Keratinocyte (primary cell): ENCODE data around the gene CCDC85C. TPM values are rescaled to one million over a fixed set of nuclear protein-coding genes. Genes with fewer than 3 reads are reported as not detected.

Experiments
- DNase-seq: peaks from one replicate; pipeline ENCODE4 v3.0.0-alpha.2; 2011; ENCODE audit warnings: low read depth, missing footprints, low spot score
- FAIRE-seq: peaks from 2 replicates; lab custom pipeline; 2011; peaks lifted over from hg19 to GRCh38; lab: Jason Lieb, UNC
- H2AFZ ChIP-seq: 2 replicates; pipeline ENCODE4 v1.6.0; 2012; ENCODE audit warnings: low read length, control low read depth, inconsistent platforms; ENCODE audit not compliant: control insufficient read depth
- H3K27ac ChIP-seq: 2 replicates; pipeline ENCODE4 v1.5.1; 2011; ENCODE audit warnings: low read length; ENCODE audit not compliant: control insufficient read depth, insufficient read depth
- H3K27me3 ChIP-seq: 3 replicates; pipeline ENCODE4 v1.6.0; 2011; ENCODE audit warnings: low read length; ENCODE audit not compliant: control insufficient read depth, insufficient read depth; ENCODE audit errors: extremely low read depth
- H3K36me3 ChIP-seq, 2 experiments: 2 replicates in 1 of 2; 3 replicates in 1 of 2; pipeline ENCODE4 v1.5.1; 2011; ENCODE audit warnings: low read length in 2 of 2, mild to moderate bottlenecking in 1 of 2; ENCODE audit not compliant: control insufficient read depth in 2 of 2, insufficient read depth in 2 of 2; ENCODE audit errors: extremely low read depth in 1 of 2
- H3K4me1 ChIP-seq: 3 replicates; pipeline ENCODE4 v1.5.1; 2011; ENCODE audit warnings: low read length; ENCODE audit not compliant: control insufficient read depth, insufficient read depth; ENCODE audit errors: extremely low read depth
- H3K4me2 ChIP-seq: 3 replicates; pipeline ENCODE4 v1.6.0; 2011; ENCODE audit warnings: low read depth, low read length; ENCODE audit not compliant: control insufficient read depth, insufficient read depth; ENCODE audit errors: extremely low read depth
- H3K4me3 ChIP-seq, 3 experiments: fragments of 200-600 bp in 1 of 3; sonication (generic) in 1 of 3; 2 replicates in 2 of 3; 3 replicates in 1 of 3; pipeline ENCODE4 v1.5.1; 2011 to 2016; ENCODE audit warnings: low read length in 3 of 3, mild to moderate bottlenecking in 3 of 3, control low read depth in 2 of 3, inconsistent platforms in 1 of 3, low read depth in 1 of 3, mixed read lengths in 1 of 3, mixed run types in 1 of 3, moderate library complexity in 1 of 3; ENCODE audit not compliant: control insufficient read depth in 2 of 3, insufficient read depth in 2 of 3; ENCODE audit errors: extremely low read depth in 1 of 3
- H3K79me2 ChIP-seq: 2 replicates; pipeline ENCODE4 v1.6.0; 2012; ENCODE audit warnings: low read length; ENCODE audit not compliant: control insufficient read depth, insufficient read depth
- H3K9ac ChIP-seq: 3 replicates; pipeline ENCODE4 v1.6.0; 2011; ENCODE audit warnings: low read length; ENCODE audit not compliant: control insufficient read depth, insufficient read depth; ENCODE audit errors: extremely low read depth
- H3K9me1 ChIP-seq: 3 replicates; pipeline ENCODE4 v1.6.0; 2011; ENCODE audit warnings: low read length; ENCODE audit not compliant: control insufficient read depth, insufficient read depth; ENCODE audit errors: extremely low read depth
- H3K9me3 ChIP-seq: 2 replicates; pipeline ENCODE4 v1.5.1; 2012; ENCODE audit warnings: low read depth, low read length; ENCODE audit not compliant: control insufficient read depth
- H4K20me1 ChIP-seq: 3 replicates; pipeline ENCODE4 v1.6.0; 2011; ENCODE audit warnings: low read length; ENCODE audit not compliant: control insufficient read depth, insufficient read depth; ENCODE audit errors: extremely low read depth
- CTCF ChIP-seq, 3 experiments: IDR thresholded peaks in 1 of 3; conservative IDR thresholded peaks in 1 of 3; optimal IDR thresholded peaks in 1 of 3; 2 replicates in 2 of 3; 3 replicates in 1 of 3; pipeline versions ENCODE3 to v1.5.1; 2011; ENCODE audit warnings: low read length in 3 of 3, mild to moderate bottlenecking in 3 of 3, moderate library complexity in 2 of 3, control low read depth in 1 of 3, inconsistent platforms in 1 of 3; ENCODE audit not compliant: insufficient read depth in 2 of 3; ENCODE audit errors: extremely low read depth in 1 of 3
- EZH2 ChIP-seq: IDR thresholded peaks from one replicate; pipeline ENCODE4 v1.6.1; 2012; ENCODE audit warnings: inconsistent platforms, mild to moderate bottlenecking, low read length, moderate library complexity
- dilution Hi-C: fragments of 300-500 bp; cut with MboI; formaldehyde crosslinking; loops from one replicate; pipeline ENCODE4 v1.7.0; 2020; ENCODE audit warnings: low sequenced_read_pairs; ENCODE audit not compliant: extremely low pct_ligation_motif_present
- polyA plus RNA-seq, 5 experiments: library from polyadenylated mRNA; depleted of rRNA in 3 of 5; stranded (reverse) in 3 of 5; stranded (forward) in 1 of 5; unstranded in 1 of 5; fragments of >200 nt; gene quantifications; 1 replicate in 1 of 5; 2 replicates in 3 of 5; 3 replicates in 1 of 5; pipeline versions ENCODE4 v1.2.1 to v1.2.3, GENCODE V29; 2011 to 2012; ENCODE audit warnings: missing spikeins in 2 of 5, low read depth in 1 of 5, low replicate concordance in 1 of 5

CCDC85C gene
- polyA plus RNA-seq, 1 donor (not counting 4 experiments of a cell fraction or from before 2014, with no cell fraction given) = 13.2 TPM

- H3K4me1 ChIP-seq = no peaks in the 10 kb centered on the region
- H3K27ac ChIP-seq = no peak overlapping the region
- no peak overlapping the region for H2AFZ ChIP-seq
- H3K27me3 ChIP-seq = no peaks in the 10 kb centered on the region
- no peak for FAIRE-seq
- peaks cover 44 to 52% of the 10 kb centered on the region in 2 experiments for H3K36me3 ChIP-seq
- no peak overlapping the region for H3K4me2 ChIP-seq
- no peak overlapping the region for H3K9ac ChIP-seq
- H3K9me3 ChIP-seq = no peaks in the 10 kb centered on the region
- TF ChIP-seq EZH2 = no peak
- no peak for TF ChIP-seq CTCF (optimal IDR thresholded peaks at IDR 0.05 in 1 of 3, IDR thresholded peaks at IDR 0.05 in 1 of 3, conservative IDR thresholded peaks at IDR 0.05 in 1 of 3; ENCODE audit: extremely low read depth in 1 of 3, insufficient read depth in 2 of 3, low read length in 3 of 3)
- DNase-seq = no peak
- H4K20me1 ChIP-seq = peaks cover under 1% of the 10 kb centered on the region
- H3K4me3 ChIP-seq = no peak overlapping the region
- H3K9me1 ChIP-seq = no peaks in the 10 kb centered on the region
- dilution Hi-C loops = no loop called here
- peaks cover 4% of the 10 kb centered on the region for H3K79me2 ChIP-seq
Observed at GRCh38 chr14:99502989-99503421, 101.0 kb downstream of the CCDC85C start.

GRCh38 chr14:99497894-99498293 is 106.1 kb downstream of the CCDC85C start:
- Histone ChIP-seq H3K79me2 (peaks cover 26% of the 10 kb centered on the region), H3K36me3 (peaks cover 30 to 55% of the 10 kb centered on the region in 2 experiments)
- FAIRE-seq = no peak

More at GRCh38 chr14:99497894-99498293, 106.1 kb downstream of the CCDC85C start:
- H3K9ac ChIP-seq = no peak overlapping the region
- DNase-seq = no peak
- H3K9me3 ChIP-seq = no peaks in the 10 kb centered on the region
- H3K9me1 ChIP-seq = no peaks in the 10 kb centered on the region
- H3K4me1 ChIP-seq = no peaks in the 10 kb centered on the region
- dilution Hi-C loops = no loop called here
- H3K27me3 ChIP-seq = no peaks in the 10 kb centered on the region
- TF ChIP-seq CTCF (optimal IDR thresholded peaks at IDR 0.05 in 1 of 3, IDR thresholded peaks at IDR 0.05 in 1 of 3, conservative IDR thresholded peaks at IDR 0.05 in 1 of 3; ENCODE audit: extremely low read depth in 1 of 3, insufficient read depth in 2 of 3, low read length in 3 of 3) (no peak), EZH2 (no peak)
- H3K4me3 ChIP-seq = no peak overlapping the region
- H4K20me1 ChIP-seq = peaks cover 11% of the 10 kb centered on the region
- H2AFZ ChIP-seq = no peak overlapping the region
- no peak overlapping the region for H3K4me2 ChIP-seq
- H3K27ac ChIP-seq = no peak overlapping the region
